H1 (cell line): ENCODE measurements around the gene SRXN1. TPM values are rescaled to one million over a fixed set of nuclear protein-coding genes. Genes with fewer than 3 reads are reported as not detected.

Source experiments
- CTCF ChIA-PET: fragments of 300-600 bp; sonication (Branson Sonifier 250); formaldehyde crosslinking; loops from one replicate; lab custom pipeline; 2021; ENCODE audit not compliant: partially characterized antibody; lab: Charles Lee
- POLR2A ChIA-PET: fragments of 300-600 bp; sonication (Branson Sonifier 250); formaldehyde crosslinking; loops from one replicate; lab custom pipeline; 2021; ENCODE audit warnings: inconsistent platforms; ENCODE audit not compliant: partially characterized antibody; lab: Charles Lee
- DNase-seq, 2 experiments: peaks; one replicate each; pipeline versions ENCODE4 v3.0.0 to v3.0.0-alpha.2; 2010 to 2022; ENCODE audit warnings: low spot score in 2 of 2, low read depth in 1 of 2, mixed read lengths in 1 of 2
- FAIRE-seq: peaks from 2 replicates; lab custom pipeline; 2011; peaks lifted over from hg19 to GRCh38; lab: Jason Lieb, UNC
- H2AFZ ChIP-seq: 2 replicates; pipeline ENCODE4 v1.8.1; 2012; ENCODE audit warnings: low read length, inconsistent platforms
- H2AK5ac ChIP-seq: 2 replicates; pipeline ENCODE4 v1.6.1; 2013; ENCODE audit warnings: low read depth, low read length
- H2BK120ac ChIP-seq: replicated peaks from 2 replicates; pipeline ENCODE3; 2013; ENCODE audit warnings: low read depth, low read length, inconsistent platforms
- H2BK12ac ChIP-seq: 2 replicates; pipeline ENCODE4 v1.6.1; 2013; ENCODE audit warnings: low read depth, low read length
- H2BK15ac ChIP-seq: 2 replicates; pipeline ENCODE4 v1.6.1; 2013; ENCODE audit warnings: low read length
- H2BK20ac ChIP-seq: 2 replicates; pipeline ENCODE4 v1.6.1; 2013; ENCODE audit warnings: low read length
- H2BK5ac ChIP-seq: 2 replicates; pipeline ENCODE4 v1.6.1; 2013; ENCODE audit warnings: low read depth, low read length
- H3K14ac ChIP-seq: 2 replicates; pipeline ENCODE4 v1.6.1; 2013; ENCODE audit warnings: inconsistent platforms; ENCODE audit not compliant: insufficient read length
- H3K18ac ChIP-seq: 2 replicates; pipeline ENCODE4 v1.6.1; 2013; ENCODE audit warnings: low read length; ENCODE audit errors: extremely low read depth
- H3K23ac ChIP-seq: 2 replicates; pipeline ENCODE4 v1.6.1; 2013; ENCODE audit warnings: inconsistent platforms; ENCODE audit not compliant: insufficient read length
- H3K23me2 ChIP-seq: 2 replicates; pipeline ENCODE4 v1.6.1; 2013; ENCODE audit warnings: low read depth, low read length
- H3K27ac ChIP-seq: 2 replicates; pipeline ENCODE4 v1.6.1; 2011; ENCODE audit warnings: low read depth, low read length, inconsistent platforms
- H3K27me3 ChIP-seq, 4 experiments: replicated peaks in 1 of 4; 1 replicate in 1 of 4; 2 replicates in 3 of 4; pipeline versions ENCODE4 v1.6.1 to v1.8.1; 2011 to 2013; ENCODE audit warnings: low read length in 3 of 4, mild to moderate bottlenecking in 3 of 4, inconsistent platforms in 2 of 4, mixed read lengths in 2 of 4, moderate library complexity in 1 of 4; ENCODE audit not compliant: control insufficient read depth in 3 of 4, insufficient read depth in 3 of 4; ENCODE audit errors: extremely low read depth in 1 of 4
- H3K36me3 ChIP-seq, 4 experiments: 2 replicates each; pipeline versions ENCODE4 v1.6.1 to v1.8.1; 2011 to 2013; ENCODE audit warnings: mild to moderate bottlenecking in 4 of 4, low read length in 3 of 4, moderate library complexity in 2 of 4, control low read depth in 1 of 4, inconsistent platforms in 1 of 4; ENCODE audit not compliant: insufficient read depth in 4 of 4, control insufficient read depth in 2 of 4
- H3K4ac ChIP-seq: replicated peaks from 2 replicates; pipeline ENCODE3; 2013; ENCODE audit warnings: low read length, low read depth, mixed read lengths, inconsistent platforms; ENCODE audit not compliant: insufficient read length
- H3K4me1 ChIP-seq, 4 experiments: replicated peaks in 1 of 4; 1 replicate in 1 of 4; 2 replicates in 3 of 4; pipeline versions ENCODE4 v1.6.1 to v1.8.1; 2011 to 2013; ENCODE audit warnings: low read length in 3 of 4, inconsistent platforms in 2 of 4, mixed read lengths in 1 of 4; ENCODE audit not compliant: insufficient read depth in 4 of 4, control insufficient read depth in 3 of 4
- H3K4me2 ChIP-seq, 2 experiments: 2 replicates each; pipeline versions ENCODE4 v1.6.1 to v1.8.1; 2011 to 2013; ENCODE audit warnings: low read depth in 2 of 2, low read length in 2 of 2, control low read depth in 1 of 2, inconsistent platforms in 1 of 2, mild to moderate bottlenecking in 1 of 2; ENCODE audit not compliant: insufficient read depth in 1 of 2
- H3K4me3 ChIP-seq, 4 experiments: fragments of 200-600, 300-600 bp in 1 of 4; sonication (generic), shearing (Covaris generic), sonication (Bioruptor Twin) in 1 of 4; 2 replicates each; pipeline versions ENCODE4 v1.5.1 to v1.8.1; 2011 to 2016; ENCODE audit warnings: low read length in 4 of 4, low read depth in 3 of 4, control low read depth in 2 of 4, inconsistent platforms in 2 of 4, mild to moderate bottlenecking in 2 of 4, mixed read lengths in 1 of 4, moderate library complexity in 1 of 4; ENCODE audit not compliant: insufficient read depth in 2 of 4; ENCODE audit errors: extremely low read depth in 1 of 4
- H3K56ac ChIP-seq: replicated peaks from 2 replicates; pipeline ENCODE3; 2013; ENCODE audit warnings: low read depth, mild to moderate bottlenecking, mixed read lengths, low read length, inconsistent platforms; ENCODE audit not compliant: insufficient read length
- H3K79me1 ChIP-seq: 2 replicates; pipeline ENCODE4 v1.6.1; 2013; ENCODE audit warnings: low read depth, low read length, control low read depth
- H3K79me2 ChIP-seq, 2 experiments: 2 replicates each; pipeline versions ENCODE4 v1.6.1 to v1.8.1; 2012 to 2013; ENCODE audit warnings: low read length in 2 of 2, mild to moderate bottlenecking in 2 of 2, inconsistent platforms in 1 of 2; ENCODE audit not compliant: insufficient read depth in 2 of 2, control insufficient read depth in 1 of 2
- H3K9ac ChIP-seq, 4 experiments: replicated peaks in 1 of 4; 1 replicate in 1 of 4; 2 replicates in 3 of 4; pipeline versions ENCODE4 v1.6.1 to v1.8.1; 2011 to 2013; ENCODE audit warnings: low read depth in 3 of 4, low read length in 3 of 4, control low read depth in 2 of 4, mild to moderate bottlenecking in 2 of 4, moderate library complexity in 2 of 4, inconsistent platforms in 1 of 4; ENCODE audit errors: extremely low read depth in 1 of 4
- H3K9me3 ChIP-seq, 2 experiments: 2 replicates each; pipeline versions ENCODE4 v1.6.1 to v1.8.1; 2012 to 2013; ENCODE audit warnings: mild to moderate bottlenecking in 2 of 2, moderate library complexity in 2 of 2, control low read depth in 1 of 2, inconsistent platforms in 1 of 2, low read depth in 1 of 2, low read length in 1 of 2, mixed read lengths in 1 of 2; ENCODE audit not compliant: insufficient read depth in 2 of 2
- H4K20me1 ChIP-seq, 2 experiments: replicated peaks in 1 of 2; 2 replicates each; pipeline versions ENCODE3 to v1.8.1; 2011 to 2013; ENCODE audit warnings: inconsistent platforms in 2 of 2, low read length in 2 of 2, mild to moderate bottlenecking in 1 of 2; ENCODE audit not compliant: insufficient read depth in 2 of 2, control insufficient read depth in 1 of 2
- H4K5ac ChIP-seq: 2 replicates; pipeline ENCODE4 v1.6.1; 2013; ENCODE audit warnings: low read length, low read depth, mixed read lengths, inconsistent platforms; ENCODE audit not compliant: insufficient read length
- H4K8ac ChIP-seq: 2 replicates; pipeline ENCODE4 v1.8.0; 2013; ENCODE audit warnings: mild to moderate bottlenecking, moderate library complexity, low read length, inconsistent platforms; ENCODE audit not compliant: insufficient read depth; ENCODE audit errors: extremely low read depth
- H4K91ac ChIP-seq: replicated peaks from 2 replicates; pipeline ENCODE3; 2013; ENCODE audit warnings: low read length, mixed read lengths, inconsistent platforms; ENCODE audit not compliant: insufficient read length
- ATF3 ChIP-seq: IDR thresholded peaks from 2 replicates; pipeline ENCODE4 v1.6.1; 2011; ENCODE audit warnings: low read depth, mild to moderate bottlenecking, low read length; ENCODE audit not compliant: insufficient read depth
- CHD2 ChIP-seq: IDR thresholded peaks from 2 replicates; pipeline ENCODE4 v1.6.1; 2012; ENCODE audit warnings: low read length, improper control_type of control experiment
- JUN ChIP-seq: IDR thresholded peaks from 2 replicates; pipeline ENCODE4 v1.6.1; 2011; ENCODE audit warnings: low read depth, mild to moderate bottlenecking, improper control_type of control experiment, low read length
- POU5F1 ChIP-seq: IDR thresholded peaks from 2 replicates; pipeline ENCODE4 v1.6.1; 2011; ENCODE audit warnings: low read depth, mild to moderate bottlenecking, low read length, moderate library complexity
- RAD21 ChIP-seq, 2 experiments: IDR thresholded peaks in 1 of 2; conservative IDR thresholded peaks in 1 of 2; 2 replicates each; pipeline ENCODE4 v1.6.1; 2011; ENCODE audit warnings: low read depth in 2 of 2, low read length in 2 of 2, improper control_type of control experiment in 1 of 2, inconsistent platforms in 1 of 2, mild to moderate bottlenecking in 1 of 2, moderate library complexity in 1 of 2
- SIN3A ChIP-seq, 2 experiments: IDR thresholded peaks in 1 of 2; conservative IDR thresholded peaks in 1 of 2; 2 replicates each; pipeline ENCODE4 v1.6.1; 2011 to 2012; ENCODE audit warnings: low read length in 2 of 2, improper control_type of control experiment in 1 of 2, low read depth in 1 of 2, mild to moderate bottlenecking in 1 of 2
- SRF ChIP-seq: IDR thresholded peaks from 2 replicates; pipeline ENCODE4 v1.6.1; 2011; ENCODE audit warnings: mild to moderate bottlenecking, low read depth, low read length, moderate library complexity
- SUZ12 ChIP-seq: fragments of 200-600 bp; sonication (generic); IDR thresholded peaks from 2 replicates; pipeline ENCODE4 v1.6.1; 2012; ENCODE audit warnings: mild to moderate bottlenecking, inconsistent platforms, low read length, moderate library complexity, mixed read lengths
- WGBS, 2 experiments: shearing (Covaris generic) in 1 of 2; methylation state at CpG; one replicate each; pipeline versions ENCODE4 v1.1.6 to v1.1.7; 2013 to 2015; ENCODE audit warnings: low lambda C conversion rate in 2 of 2, mixed read lengths in 2 of 2, inconsistent platforms in 1 of 2, low coverage in 1 of 2, missing lambda C conversion rate in 1 of 2; ENCODE audit not compliant: insufficient replicate concordance in 2 of 2, insufficient coverage in 1 of 2, insufficient read length in 1 of 2; ENCODE audit errors: extremely low coverage in 1 of 2, missing lambda C conversion rate in 1 of 2; 5-methylcytosine and 5-hydroxymethylcytosine counted together
- polyA plus RNA-seq, 7 experiments: library from polyadenylated mRNA; depleted of rRNA in 3 of 7; stranded (reverse) in 5 of 7; unstranded in 2 of 7; fragments of >200 nt in 5 of 7; fragments of 200-250 nt in 2 of 7; gene quantifications; 1 replicate in 5 of 7; 2 replicates in 1 of 7; 4 replicates in 1 of 7; pipeline versions ENCODE4 v1.2.1 to v1.2.3, GENCODE V29; 2011 to 2013; ENCODE audit warnings: missing spikeins in 2 of 7, mixed read lengths in 2 of 7
- total RNA-seq: library from RNA; stranded (reverse); fragmentation: NEBNext Ultra II Directional; extraction: Animal tissue kit (Norgen Biotek cat#: 25700); gene quantifications from 2 replicates; pipeline ENCODE4 v1.2.1, GENCODE V29; 2021
- TF ChIP-seq, protein P1 (sequence below): IDR thresholded peaks from 2 replicates; pipeline ENCODE4 v1.6.1; 2012; ENCODE audit warnings: inconsistent platforms

Gene SRXN1
- total and polyA plus RNA-seq, 2 of the 8 experiments (the other 6 are each of a cell fraction or from before 2014, with no cell fraction given) = 12.2 to 15.8 TPM

- H4K91ac ChIP-seq = no peak overlapping the region
- no peak overlapping the region for H2BK12ac ChIP-seq
- no peak overlapping the region for H3K4ac ChIP-seq
- TF ChIP-seq POU5F1 (no peak), SIN3A (conservative IDR thresholded peaks at IDR 0.05 in 1 of 2, IDR thresholded peaks at IDR 0.05 in 1 of 2; ENCODE audit: low read depth in 1 of 2, low read length in 2 of 2) (0 out of 4 replicates have a peak, but pooled peaks of 1 of the 2 experiments have one; percentile 46), JUN (no peak), SRF (0 out of 2 replicates have a peak, but pooled peaks have one; percentile 3), CHD2 (no peak), ATF3 (0 out of 2 replicates have a peak, but pooled peaks have one; percentile 15), SUZ12 (no peak), RAD21 (IDR thresholded peaks at IDR 0.05 in 1 of 2, conservative IDR thresholded peaks at IDR 0.05 in 1 of 2; ENCODE audit: low read depth in 2 of 2, low read length in 2 of 2) (peak; percentile 94 to 95)
- TF ChIP-seq, protein P1, sequence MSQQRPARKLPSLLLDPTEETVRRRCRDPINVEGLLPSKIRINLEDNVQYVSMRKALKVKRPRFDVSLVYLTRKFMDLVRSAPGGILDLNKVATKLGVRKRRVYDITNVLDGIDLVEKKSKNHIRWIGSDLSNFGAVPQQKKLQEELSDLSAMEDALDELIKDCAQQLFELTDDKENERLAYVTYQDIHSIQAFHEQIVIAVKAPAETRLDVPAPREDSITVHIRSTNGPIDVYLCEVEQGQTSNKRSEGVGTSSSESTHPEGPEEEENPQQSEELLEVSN = peak; percentile 84
These were observed 7.5 kb downstream of the SRXN1 start for GRCh38 chr20:645318-646106.

More at GRCh38 chr20:645318-646106, 7.5 kb downstream of the SRXN1 start:
- no peak overlapping the region for H3K23ac ChIP-seq
- H3K27me3 ChIP-seq = no peaks in the 10 kb centered on the region
- DNase-seq = peak; percentile 82 to 96
- no peak overlapping the region for H3K9ac ChIP-seq
- no peak overlapping the region for H3K18ac ChIP-seq
- CTCF ChIA-PET = interaction anchor here (0.7 to 11.0 kb wide), 65 partner anchors 9 to 284 kb away, joined by 3 to 157 read pairs (median 5); partner anchors contain the start of genes SCRT2, SLC52A3 and TCF15
- POLR2A ChIA-PET = interaction anchor here (0.6 to 2.1 kb wide), 8 partner anchors 15 to 117 kb away, joined by 3 to 7 read pairs (median 3); partner anchors contain the start of genes CSNK2A1 and SCRT2
- H3K4me1 ChIP-seq = peaks cover 0 to 4% (median 1%) of the 10 kb centered on the region in 4 experiments; a peak in 2 of 7 replicates
- 22% methylated on average over 20 of the region's 20 CpGs; no CpG with 5 or more reads in 1 of the 2 experiments for WGBS, 2 experiments
- no peaks in the 10 kb centered on the region for H3K9me3 ChIP-seq
- no peak overlapping the region for H2AFZ ChIP-seq
- H2BK20ac ChIP-seq = no peak overlapping the region
- no peaks in the 10 kb centered on the region for H3K79me1 ChIP-seq
- H2BK5ac ChIP-seq = no peak overlapping the region
- H3K27ac ChIP-seq = no peak overlapping the region
- no peak overlapping the region for H2BK120ac ChIP-seq
- peaks cover 7 to 16% (median 15%) of the 10 kb centered on the region in 4 experiments; a peak in 7 of 8 replicates for H3K36me3 ChIP-seq
- H3K79me2 ChIP-seq = no peaks in the 10 kb centered on the region
- H2BK15ac ChIP-seq = no peak overlapping the region
- H4K5ac ChIP-seq = no peak overlapping the region
- H3K4me3 ChIP-seq = no peak overlapping the region
- no peaks in the 10 kb centered on the region for H3K23me2 ChIP-seq
- H2AK5ac ChIP-seq = no peak overlapping the region
- H3K14ac ChIP-seq = no peak overlapping the region
- H4K20me1 ChIP-seq = peaks cover 0 to 4% of the 10 kb centered on the region in 2 experiments
- H3K4me2 ChIP-seq = no peak overlapping the region
- H4K8ac ChIP-seq = no peak overlapping the region
- peak; percentile 50 for FAIRE-seq
- no peak overlapping the region for H3K56ac ChIP-seq
